Transverse colon (tissue), 4 donors: ENCODE data around the gene ARHGEF10L. TPM values are rescaled to one million over a fixed set of nuclear protein-coding genes. Genes with fewer than 3 reads are reported as not detected.

Experiments
- DNase-seq: peaks from one replicate; pipeline ENCODE4 v3.0.0-alpha.2; 2019
- H3K27ac ChIP-seq, 4 donors: fragments of 200-600 bp; sonication (generic); 2 replicates each; pipeline ENCODE4 v1.5.1; 2016 to 2018; ENCODE audit warnings: inconsistent platforms in 4 of 4
- H3K27me3 ChIP-seq: fragments of 200-600 bp; sonication (generic); 2 replicates; pipeline ENCODE4 v1.5.1; 2017; ENCODE audit warnings: inconsistent platforms
- H3K36me3 ChIP-seq, 4 donors: fragments of 200-600 bp; sonication (generic); 2 replicates each; pipeline ENCODE4 v1.5.1; 2017 to 2019; ENCODE audit warnings: inconsistent platforms in 4 of 4
- H3K4me1 ChIP-seq, 4 donors: fragments of 200-600 bp; sonication (generic); 2 replicates each; pipeline ENCODE4 v1.5.1; 2017 to 2020; ENCODE audit warnings: inconsistent platforms in 4 of 4
- H3K4me3 ChIP-seq, 4 donors: fragments of 200-600 bp; sonication (generic); 1 replicate in 1 of 4; 2 replicates in 3 of 4; pipeline versions ENCODE4 v1.5.1 to v1.6.1; 2017 to 2019; ENCODE audit warnings: inconsistent platforms in 4 of 4
- H3K9me3 ChIP-seq, 2 donors: fragments of 200-600 bp; sonication (generic); 2 replicates each; pipeline ENCODE4 v1.5.1; 2017 to 2019; ENCODE audit warnings: inconsistent platforms in 2 of 2
- EP300 ChIP-seq: sonication (generic); formaldehyde crosslinking; IDR thresholded peaks from one replicate; pipeline ENCODE4 v1.6.1; 2017; ENCODE audit warnings: antibody characterized with exemption, low read depth
- POLR2A ChIP-seq: fragments of 450-650 bp; IDR thresholded peaks from one replicate; pipeline ENCODE4 v1.6.1; 2016; ENCODE audit warnings: antibody characterized with exemption, mild to moderate bottlenecking, moderate library complexity
- POLR2AphosphoS5 ChIP-seq, 3 donors: sonication (generic); formaldehyde crosslinking; IDR thresholded peaks; one replicate each; pipeline ENCODE4 v1.6.1; 2016; ENCODE audit warnings: antibody characterized with exemption in 3 of 3
- WGBS, 2 donors: methylation state at CpG; one replicate each; pipeline ENCODE4 v1.1.5; 2018; ENCODE audit warnings: low coverage in 1 of 2; 5-methylcytosine and 5-hydroxymethylcytosine counted together
- in situ Hi-C, 4 donors: fragments of 200-750 bp; cut with MboI; loops; one replicate each; pipeline versions ENCODE4 v1.15.0 to v1.15.1; 2017; ENCODE audit warnings: low sequenced_read_pairs in 3 of 4, low pct_ligation_motif_present in 1 of 4, low pct_unique_long_range_greater_than_20kb in 1 of 4
- intact Hi-C: fragments of 100-400 bp; cut with DNase I; formaldehyde crosslinking; loops from one replicate; pipeline ENCODE4 v1.15.1; 2023; ENCODE audit warnings: low total_unique reads
- total RNA-seq, 4 donors: library from RNA; depleted of rRNA; stranded (reverse); fragments of >200 nt; gene quantifications; one replicate each; pipeline ENCODE4 v1.1.0, GENCODE V29; 2016
- TF ChIP-seq, protein P1 (sequence below), 5 experiments: fragments of 200-600 bp in 3 of 5; fragments of 450-650 bp in 2 of 5; sonication (generic) in 3 of 5; IDR thresholded peaks; 1 replicate in 2 of 5; 2 replicates in 3 of 5; pipeline ENCODE4 v1.5.1; 2016 to 2017; ENCODE audit warnings: antibody characterized with exemption in 5 of 5, inconsistent platforms in 3 of 5, mild to moderate bottlenecking in 2 of 5, moderate library complexity in 1 of 5

Gene ARHGEF10L
- total RNA-seq, 4 donors from 2014 or later: 115 to 326 (median 199) TPM

GRCh38 chr1:17724150-17724549, 184.7 kb downstream of the ARHGEF10L start:
- Histone ChIP-seq H3K4me1 (no peaks in the 10 kb centered on the region), H3K36me3 (no peaks in the 10 kb centered on the region), H3K27ac (no peak overlapping the region), H3K4me3 (no peak overlapping the region), H3K27me3 (no peaks in the 10 kb centered on the region), H3K9me3 (no peaks in the 10 kb centered on the region)
- in situ Hi-C loops: no loop called here
- TF ChIP-seq, protein P1, sequence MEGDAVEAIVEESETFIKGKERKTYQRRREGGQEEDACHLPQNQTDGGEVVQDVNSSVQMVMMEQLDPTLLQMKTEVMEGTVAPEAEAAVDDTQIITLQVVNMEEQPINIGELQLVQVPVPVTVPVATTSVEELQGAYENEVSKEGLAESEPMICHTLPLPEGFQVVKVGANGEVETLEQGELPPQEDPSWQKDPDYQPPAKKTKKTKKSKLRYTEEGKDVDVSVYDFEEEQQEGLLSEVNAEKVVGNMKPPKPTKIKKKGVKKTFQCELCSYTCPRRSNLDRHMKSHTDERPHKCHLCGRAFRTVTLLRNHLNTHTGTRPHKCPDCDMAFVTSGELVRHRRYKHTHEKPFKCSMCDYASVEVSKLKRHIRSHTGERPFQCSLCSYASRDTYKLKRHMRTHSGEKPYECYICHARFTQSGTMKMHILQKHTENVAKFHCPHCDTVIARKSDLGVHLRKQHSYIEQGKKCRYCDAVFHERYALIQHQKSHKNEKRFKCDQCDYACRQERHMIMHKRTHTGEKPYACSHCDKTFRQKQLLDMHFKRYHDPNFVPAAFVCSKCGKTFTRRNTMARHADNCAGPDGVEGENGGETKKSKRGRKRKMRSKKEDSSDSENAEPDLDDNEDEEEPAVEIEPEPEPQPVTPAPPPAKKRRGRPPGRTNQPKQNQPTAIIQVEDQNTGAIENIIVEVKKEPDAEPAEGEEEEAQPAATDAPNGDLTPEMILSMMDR (IDR thresholded peaks at IDR 0.05): no peak
- TF ChIP-seq POLR2A: no peak
- no peak for TF ChIP-seq EP300
- intact Hi-C loops: no loop called here
- DNase-seq: no peak
- WGBS, 2 donors: 75% methylated on average over 6 of the region's 6 CpGs; no CpG with 5 or more reads in 1 of the 2 donors

DNA sequence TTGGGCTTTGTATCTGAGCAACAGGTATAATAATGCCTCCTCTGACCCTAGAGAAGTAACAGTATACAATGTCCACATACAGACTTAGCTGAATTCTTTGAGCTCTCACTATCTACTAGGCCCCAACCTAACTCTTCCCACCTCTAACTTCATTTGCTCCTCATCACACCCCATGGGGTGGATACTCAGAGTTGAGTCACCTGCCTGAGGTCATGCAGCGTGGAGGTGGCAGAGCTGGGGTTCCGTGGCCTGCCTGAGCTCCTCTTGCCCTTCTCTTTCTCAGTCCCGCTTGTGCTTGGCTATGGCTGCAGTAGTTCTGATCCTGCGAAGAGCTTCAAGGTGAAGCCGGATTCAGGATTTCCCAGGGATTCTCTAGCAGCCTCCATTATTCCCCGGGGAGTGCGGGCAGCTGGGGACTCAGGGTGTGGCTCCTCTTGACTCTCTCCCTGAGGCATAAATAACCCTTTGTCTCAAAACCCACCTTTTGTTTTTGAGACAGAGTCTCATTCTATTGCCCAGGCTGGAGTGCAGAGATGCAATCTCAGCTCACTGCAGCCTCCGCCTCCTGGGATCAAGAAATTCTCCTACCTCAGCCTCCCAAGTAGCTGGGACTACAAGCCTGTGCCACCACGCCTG, 185.7 kb downstream of the ARHGEF10L start:
- TF ChIP-seq, protein P1 (IDR thresholded peaks at IDR 0.05): no peak
- TF ChIP-seq POLR2AphosphoS5 (IDR thresholded peaks at IDR 0.05) (no peak), EP300 (no peak), POLR2A (no peak)
- in situ Hi-C loops (no loop called here), intact Hi-C loops (no loop called here)

GRCh38 chr1:17725811-17726582, 186.5 kb downstream of the ARHGEF10L start:
- no peaks in the 10 kb centered on the region for H3K9me3 ChIP-seq
- TF ChIP-seq POLR2AphosphoS5 (IDR thresholded peaks at IDR 0.05) (no peak), EP300 (no peak), POLR2A (no peak)
- TF ChIP-seq, protein P1 (IDR thresholded peaks at IDR 0.05): no peak
- in situ Hi-C loops: no loop called here
- 33 to 67% methylated on average over 3 to 7 of the region's 7 CpGs for WGBS, 2 donors
- no peak overlapping the region for H3K27ac ChIP-seq
- intact Hi-C loops: no loop called here
- DNase-seq: no peak
- H3K4me1 ChIP-seq: no peaks in the 10 kb centered on the region
- H3K4me3 ChIP-seq: no peak overlapping the region
- no peaks in the 10 kb centered on the region for H3K27me3 ChIP-seq
- H3K36me3 ChIP-seq: no peaks in the 10 kb centered on the region

More for the DNA sequence above, 185.7 kb downstream of the ARHGEF10L start:
- H3K27ac ChIP-seq: no peak overlapping the region
- H3K36me3 ChIP-seq: no peaks in the 10 kb centered on the region
- H3K4me1 ChIP-seq: no peaks in the 10 kb centered on the region
- H3K4me3 ChIP-seq: no peak overlapping the region
- 60 to 72% methylated on average over 1 to 9 of the region's 9 CpGs for WGBS, 2 donors
- DNase-seq: no peak
- no peaks in the 10 kb centered on the region for H3K27me3 ChIP-seq
- no peaks in the 10 kb centered on the region for H3K9me3 ChIP-seq

DNA sequence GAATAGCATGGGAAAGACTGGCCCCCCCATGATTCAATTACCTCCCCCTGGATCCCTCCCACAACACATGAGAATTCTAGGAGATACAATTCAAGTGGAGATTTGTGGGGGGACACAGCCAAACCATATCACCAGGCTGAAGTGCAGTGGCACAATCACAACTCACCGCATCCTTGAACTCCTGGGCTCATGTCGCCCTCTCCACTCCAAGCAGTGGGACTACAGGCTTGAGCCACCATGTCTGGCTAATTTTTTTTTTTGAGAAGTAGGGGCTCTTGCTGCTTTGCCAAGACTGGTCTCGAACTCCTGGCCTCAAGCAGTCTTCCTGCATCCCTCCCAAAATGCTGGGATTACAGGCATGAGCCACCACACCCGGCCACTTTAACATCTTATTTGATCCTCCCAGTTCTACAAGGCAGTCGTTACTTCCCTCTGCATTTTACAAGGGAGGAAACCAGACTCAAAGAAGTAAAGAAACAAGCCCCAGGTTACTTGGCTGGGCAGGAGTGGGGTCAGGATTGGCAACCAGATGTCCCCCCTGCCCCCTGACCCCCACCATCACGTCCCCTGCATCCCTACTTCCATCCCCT, 188.7 kb downstream of the ARHGEF10L start:
- in situ Hi-C loops: no loop called here
- TF ChIP-seq POLR2A: no peak
- TF ChIP-seq, protein P1 (IDR thresholded peaks at IDR 0.05): no peak
- TF ChIP-seq POLR2AphosphoS5 (IDR thresholded peaks at IDR 0.05): no peak
- TF ChIP-seq EP300: no peak
- Histone ChIP-seq H3K4me1 (no peaks in the 10 kb centered on the region), H3K36me3 (no peaks in the 10 kb centered on the region), H3K4me3 (no peak overlapping the region), H3K27me3 (no peaks in the 10 kb centered on the region), H3K9me3 (no peaks in the 10 kb centered on the region), H3K27ac (no peak overlapping the region)
- DNase-seq: no peak
- 48 to 75% methylated on average over 2 to 6 of the region's 6 CpGs for WGBS, 2 donors
- intact Hi-C loops: no loop called here
